GM12878 (cell line): Measurements from ENCODE around the gene ZNF629. TPM values are rescaled to one million over a fixed set of nuclear protein-coding genes. Genes with fewer than 3 reads are reported as not detected.

Source experiments
- ATAC-seq: fragments of 200-7000 bp; cut with Tn5 transposase; 3 replicates; pipeline ENCODE4 v1.9.1; 2020; ENCODE audit warnings: mild to moderate bottlenecking, moderate library complexity
- BruUV-seq: library from RNA; stranded (reverse); fragments of 400-500 nt; replicated peaks from 2 replicates; lab custom pipeline; 2021; lab: Mats Ljungman, UMichigan
- CTCF ChIA-PET: fragments of 300-600 bp; sonication (Branson Sonifier 250); formaldehyde crosslinking; extraction: SDS; loops from one replicate; lab custom pipeline; 2021; ENCODE audit warnings: inconsistent platforms; lab: Yijun Ruan, JAX
- POLR2A ChIA-PET: fragments of 350-600 bp; formaldehyde crosslinking; extraction: SDS; loops from one replicate; lab custom pipeline; 2021; ENCODE audit warnings: inconsistent platforms; lab: Charles Lee
- RAD21 ChIA-PET: fragments of 300-600 bp; sonication (Branson Sonifier 250); formaldehyde crosslinking; loops from one replicate; lab custom pipeline; 2023; ENCODE audit warnings: antibody characterized with exemption; ENCODE audit not compliant: unreplicated experiment; lab: Charles Lee
- SMC1A ChIA-PET: fragments of 300-600 bp; sonication (Branson Sonifier 250); formaldehyde crosslinking; loops from one replicate; lab custom pipeline; 2023; ENCODE audit not compliant: unreplicated experiment, uncharacterized antibody; lab: Charles Lee
- DNase-seq: peaks from one replicate; pipeline ENCODE4 v3.0.0-alpha.2; 2011; ENCODE audit warnings: low read depth, low spot score
- FAIRE-seq: peaks from 3 replicates; lab custom pipeline; 2011; peaks lifted over from hg19 to GRCh38; lab: Jason Lieb, UNC
- H2AFZ ChIP-seq: 2 replicates; pipeline ENCODE4 v1.6.0; 2011; ENCODE audit warnings: low read depth, low read length, control low read depth; ENCODE audit not compliant: control insufficient read depth
- H3K27ac ChIP-seq: 2 replicates; pipeline ENCODE4 v1.5.1; 2011; ENCODE audit warnings: control low read depth; ENCODE audit not compliant: control insufficient read depth, insufficient read depth
- H3K27me3 ChIP-seq, 2 experiments: replicated peaks in 1 of 2; 2 replicates each; pipeline versions ENCODE4 v1.6.0 to v1.6.1; 2011; ENCODE audit warnings: low read length in 1 of 2; ENCODE audit not compliant: control insufficient read depth in 2 of 2, insufficient read depth in 2 of 2
- H3K36me3 ChIP-seq, 2 experiments: 2 replicates each; pipeline ENCODE4 v1.5.1; 2011; ENCODE audit warnings: low read length in 1 of 2; ENCODE audit not compliant: control insufficient read depth in 2 of 2, insufficient read depth in 2 of 2
- H3K4me1 ChIP-seq: 2 replicates; pipeline ENCODE4 v1.6.1; 2011; ENCODE audit warnings: mild to moderate bottlenecking, low read length, moderate library complexity, mixed read lengths; ENCODE audit not compliant: control insufficient read depth, insufficient read depth
- H3K4me2 ChIP-seq: 2 replicates; pipeline ENCODE4 v1.6.0; 2011; ENCODE audit warnings: control low read depth; ENCODE audit not compliant: control insufficient read depth, insufficient read depth
- H3K4me3 ChIP-seq: fragments of 200-600 bp; sonication (generic); 2 replicates; pipeline ENCODE4 v1.5.1; 2016
- H3K79me2 ChIP-seq: 2 replicates; pipeline ENCODE4 v1.6.0; 2011; ENCODE audit warnings: low read length; ENCODE audit not compliant: control insufficient read depth, insufficient read depth
- H3K9ac ChIP-seq: 2 replicates; pipeline ENCODE4 v1.8.0; 2011; ENCODE audit warnings: low read length, control low read depth, mixed read lengths; ENCODE audit not compliant: control insufficient read depth, insufficient read depth
- H3K9me3 ChIP-seq: replicated peaks from 3 replicates; pipeline ENCODE4 v1.5.1; 2011; ENCODE audit warnings: mild to moderate bottlenecking, low read length; ENCODE audit not compliant: control insufficient read depth, insufficient read depth
- H4K20me1 ChIP-seq: 2 replicates; pipeline ENCODE4 v1.6.0; 2011; ENCODE audit not compliant: control insufficient read depth, insufficient read depth
- BCL3 ChIP-seq: IDR thresholded peaks from 2 replicates; pipeline ENCODE4 v1.6.1; 2011; ENCODE audit warnings: borderline replicate concordance, low read depth, mild to moderate bottlenecking, moderate library complexity, low read length; ENCODE audit not compliant: insufficient read depth, poor library complexity, severe bottlenecking
- KLF5 ChIP-seq: fragments of 450-650 bp; IDR thresholded peaks from 2 replicates; pipeline ENCODE4 v1.6.1; 2014; ENCODE audit warnings: mild to moderate bottlenecking; ENCODE audit not compliant: partially characterized antibody
- MEF2A ChIP-seq: IDR thresholded peaks from 2 replicates; pipeline ENCODE4 v1.6.1; 2011; ENCODE audit warnings: low read depth, mild to moderate bottlenecking, low read length, moderate library complexity; ENCODE audit not compliant: insufficient read depth
- POLR2AphosphoS5 ChIP-seq: IDR thresholded peaks from 2 replicates; pipeline ENCODE4 v1.6.1; 2011; ENCODE audit warnings: mild to moderate bottlenecking, low read length, inconsistent platforms
- RCOR1 ChIP-seq: conservative IDR thresholded peaks from 2 replicates; pipeline ENCODE4 v1.6.1; 2012; ENCODE audit warnings: low read depth, low read length, improper control_type of control experiment
- SMAD1 ChIP-seq: fragments of 450-650 bp; IDR thresholded peaks from 2 replicates; pipeline ENCODE4 v1.6.1; 2018; ENCODE audit warnings: mild to moderate bottlenecking, low read depth; ENCODE audit not compliant: partially characterized antibody
- WGBS: methylation state at CpG from one replicate; pipeline ENCODE4 v1.1.6; 2016; ENCODE audit warnings: low lambda C conversion rate; ENCODE audit not compliant: insufficient replicate concordance, insufficient coverage; ENCODE audit errors: missing lambda C conversion rate; 5-methylcytosine and 5-hydroxymethylcytosine counted together
- in situ Hi-C: fragments of 300-500 bp; cut with MboI; formaldehyde crosslinking; loops from 9 replicates; pipeline ENCODE4 v1.14.3; 2018; ENCODE audit warnings: mixed read lengths
- intact Hi-C: fragments of 100-400 bp; cut with micrococcal nuclease; formaldehyde crosslinking; loops from one replicate; pipeline ENCODE4 v1.14.2; 2022; ENCODE audit not compliant: unreplicated experiment
- polyA plus RNA-seq, 11 experiments: library from polyadenylated mRNA; depleted of rRNA in 4 of 11; unstranded in 6 of 11; stranded (reverse) in 5 of 11; fragments of >200 nt; fragmentation: Nextera tagmentation in 4 of 11; fragmentation: Illumina TruSeq in 1 of 11; extraction: Ambion mirVana in 4 of 11; extraction: Trizol in 1 of 11; gene quantifications; 1 replicate in 1 of 11; 2 replicates in 10 of 11; pipeline versions ENCODE4 v1.2.1 to v1.2.3, GENCODE V29; 2011 to 2016; ENCODE audit warnings: inconsistent platforms in 2 of 11, missing spikeins in 2 of 11, low read depth in 1 of 11
- total RNA-seq, 4 experiments: library from RNA; depleted of rRNA in 3 of 4; stranded (reverse); fragments of >200 nt in 3 of 4; fragmentation: Illumina TruSeq in 1 of 4; extraction: Trizol in 1 of 4; gene quantifications; 2 replicates each; pipeline versions ENCODE4 v1.2.1 to v1.2.3, GENCODE V29; 2013 to 2021
- TF ChIP-seq, protein P1 (sequence below): fragments of 150-350 bp; IDR thresholded peaks from 2 replicates; pipeline ENCODE4 v1.6.1; 2014; ENCODE audit warnings: mild to moderate bottlenecking, low read depth, low read length

Gene ZNF629
- total and polyA plus RNA-seq, 10 of the 15 experiments (the other 5 are each of a cell fraction or from before 2014, with no cell fraction given), result 0.02 to 0.69 (median 0.40) TPM

GRCh38 chr16:30816769-30817168 lies 29.8 kb upstream of the ZNF629 start:
- ChIA-PET SMC1A (no interaction called here), POLR2A (interaction anchor here (0.7 to 1.2 kb wide), 3 partner anchors 23 to 69 kb away, joined by 3 to 6 read pairs (median 5); partner anchors contain the start of gene PHKG2)

More at GRCh38 chr16:30816769-30817168, 29.8 kb upstream of the ZNF629 start:
- ChIA-PET CTCF (interaction anchor here (1.5 kb wide), 1 partner anchor 28 kb away, joined by 5 read pairs; no protein-coding TSS in a partner anchor), RAD21 (interaction anchor here (1.0 kb wide), 1 partner anchor 28 kb away, joined by 5 read pairs; no protein-coding TSS in a partner anchor)
- no peak overlapping the region for H3K27ac ChIP-seq
- H3K36me3 ChIP-seq, result no peaks in the 10 kb centered on the region
- H3K4me2 ChIP-seq, result no peak overlapping the region
- BruUV-seq, result no TSS peak
- no peak overlapping the region for H3K9ac ChIP-seq
- H3K79me2 ChIP-seq, result no peaks in the 10 kb centered on the region
- WGBS, result 96% methylated on average over 2 of the region's 2 CpGs
- in situ Hi-C loops (no loop called here), intact Hi-C loops (no loop called here)
- no peaks in the 10 kb centered on the region for H3K9me3 ChIP-seq
- FAIRE-seq (no peak), ATAC-seq (no peak), DNase-seq (no peak)
- peaks cover 9% of the 10 kb centered on the region for H3K4me1 ChIP-seq
- TF ChIP-seq POLR2AphosphoS5 (no peak), MEF2A (no peak), RCOR1 (no peak), SMAD1 (no peak), BCL3 (no peak), KLF5 (no peak)
- TF ChIP-seq, protein P1, sequence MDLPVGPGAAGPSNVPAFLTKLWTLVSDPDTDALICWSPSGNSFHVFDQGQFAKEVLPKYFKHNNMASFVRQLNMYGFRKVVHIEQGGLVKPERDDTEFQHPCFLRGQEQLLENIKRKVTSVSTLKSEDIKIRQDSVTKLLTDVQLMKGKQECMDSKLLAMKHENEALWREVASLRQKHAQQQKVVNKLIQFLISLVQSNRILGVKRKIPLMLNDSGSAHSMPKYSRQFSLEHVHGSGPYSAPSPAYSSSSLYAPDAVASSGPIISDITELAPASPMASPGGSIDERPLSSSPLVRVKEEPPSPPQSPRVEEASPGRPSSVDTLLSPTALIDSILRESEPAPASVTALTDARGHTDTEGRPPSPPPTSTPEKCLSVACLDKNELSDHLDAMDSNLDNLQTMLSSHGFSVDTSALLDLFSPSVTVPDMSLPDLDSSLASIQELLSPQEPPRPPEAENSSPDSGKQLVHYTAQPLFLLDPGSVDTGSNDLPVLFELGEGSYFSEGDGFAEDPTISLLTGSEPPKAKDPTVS, result no peak
- no peaks in the 10 kb centered on the region for H4K20me1 ChIP-seq
- H2AFZ ChIP-seq, result no peak overlapping the region
- H3K4me3 ChIP-seq, result no peak overlapping the region
- no peaks in the 10 kb centered on the region for H3K27me3 ChIP-seq
